WERI-Rb-1 (cell line): ENCODE data around the gene SFXN5.
A peak's percentile ranks its signal among the peaks of the same experiment; 100 is the strongest.

Source experiments
- DNase-seq: peaks from one replicate; pipeline ENCODE4 v3.0.0-alpha.2; 2020
- H3K27ac ChIP-seq: fragments of 250-450 bp; sonication (Bioruptor Pico); 2 replicates; pipeline ENCODE4 v1.5.1; 2020; ENCODE audit warnings: mild to moderate bottlenecking, moderate library complexity
- H3K27me3 ChIP-seq: fragments of 250-450 bp; sonication (Bioruptor Pico); 2 replicates; pipeline ENCODE4 v1.5.1; 2021; ENCODE audit warnings: mild to moderate bottlenecking, low read depth, moderate library complexity; ENCODE audit not compliant: insufficient read depth, severe bottlenecking
- H3K36me3 ChIP-seq: fragments of 250-450 bp; sonication (Bioruptor Pico); 2 replicates; pipeline ENCODE4 v1.5.1; 2020; ENCODE audit warnings: mild to moderate bottlenecking, moderate library complexity
- H3K4me3 ChIP-seq: 2 replicates; pipeline ENCODE4 v1.5.1; 2011; ENCODE audit warnings: low read depth, mild to moderate bottlenecking, control low read depth, low read length
- H3K9me3 ChIP-seq: fragments of 250-450 bp; sonication (Bioruptor Pico); 2 replicates; pipeline ENCODE4 v1.5.1; 2021; ENCODE audit warnings: mild to moderate bottlenecking, moderate library complexity; ENCODE audit not compliant: severe bottlenecking
- TF ChIP-seq, protein P1 (sequence below): IDR thresholded peaks from 2 replicates; pipeline ENCODE4 v1.5.1; 2011; ENCODE audit warnings: low read depth, mild to moderate bottlenecking, control low read depth, inconsistent platforms, low read length

Gene SFXN5

DNA sequence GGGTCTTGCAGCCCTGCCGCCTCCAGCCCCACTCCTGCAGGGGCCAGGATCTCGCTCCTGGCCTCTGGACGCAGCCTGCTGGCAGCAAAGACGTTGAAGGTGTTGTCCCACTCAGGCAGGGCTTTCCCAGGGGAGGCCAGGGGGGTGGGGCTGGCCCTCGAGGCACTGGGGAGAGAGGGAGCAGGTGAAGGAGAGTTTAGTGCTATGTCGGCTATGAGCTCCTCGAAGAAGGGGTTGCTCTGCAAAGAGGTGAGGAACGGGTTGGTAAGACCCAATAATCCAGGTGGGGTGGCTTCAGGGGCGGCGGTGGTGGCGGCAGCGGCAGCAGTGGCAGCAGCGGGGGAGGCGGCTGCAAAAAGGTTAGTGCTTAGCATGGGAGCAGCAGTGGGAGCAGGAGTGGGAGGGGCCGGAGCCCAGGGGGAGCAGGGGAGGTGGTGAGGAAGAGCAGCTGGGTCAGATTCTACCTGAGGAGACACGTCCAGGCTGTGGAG lies 9.7 kb upstream of the SFXN5 start:
- peak; percentile 44 for DNase-seq
- Histone ChIP-seq H3K36me3 (peaks cover 40% of the 10 kb centered on the region), H3K27me3 (no peaks in the 10 kb centered on the region), H3K27ac (no peak overlapping the region), H3K9me3 (no peaks in the 10 kb centered on the region), H3K4me3 (no peak overlapping the region)
- TF ChIP-seq, protein P1, sequence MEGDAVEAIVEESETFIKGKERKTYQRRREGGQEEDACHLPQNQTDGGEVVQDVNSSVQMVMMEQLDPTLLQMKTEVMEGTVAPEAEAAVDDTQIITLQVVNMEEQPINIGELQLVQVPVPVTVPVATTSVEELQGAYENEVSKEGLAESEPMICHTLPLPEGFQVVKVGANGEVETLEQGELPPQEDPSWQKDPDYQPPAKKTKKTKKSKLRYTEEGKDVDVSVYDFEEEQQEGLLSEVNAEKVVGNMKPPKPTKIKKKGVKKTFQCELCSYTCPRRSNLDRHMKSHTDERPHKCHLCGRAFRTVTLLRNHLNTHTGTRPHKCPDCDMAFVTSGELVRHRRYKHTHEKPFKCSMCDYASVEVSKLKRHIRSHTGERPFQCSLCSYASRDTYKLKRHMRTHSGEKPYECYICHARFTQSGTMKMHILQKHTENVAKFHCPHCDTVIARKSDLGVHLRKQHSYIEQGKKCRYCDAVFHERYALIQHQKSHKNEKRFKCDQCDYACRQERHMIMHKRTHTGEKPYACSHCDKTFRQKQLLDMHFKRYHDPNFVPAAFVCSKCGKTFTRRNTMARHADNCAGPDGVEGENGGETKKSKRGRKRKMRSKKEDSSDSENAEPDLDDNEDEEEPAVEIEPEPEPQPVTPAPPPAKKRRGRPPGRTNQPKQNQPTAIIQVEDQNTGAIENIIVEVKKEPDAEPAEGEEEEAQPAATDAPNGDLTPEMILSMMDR, result no peak

DNA sequence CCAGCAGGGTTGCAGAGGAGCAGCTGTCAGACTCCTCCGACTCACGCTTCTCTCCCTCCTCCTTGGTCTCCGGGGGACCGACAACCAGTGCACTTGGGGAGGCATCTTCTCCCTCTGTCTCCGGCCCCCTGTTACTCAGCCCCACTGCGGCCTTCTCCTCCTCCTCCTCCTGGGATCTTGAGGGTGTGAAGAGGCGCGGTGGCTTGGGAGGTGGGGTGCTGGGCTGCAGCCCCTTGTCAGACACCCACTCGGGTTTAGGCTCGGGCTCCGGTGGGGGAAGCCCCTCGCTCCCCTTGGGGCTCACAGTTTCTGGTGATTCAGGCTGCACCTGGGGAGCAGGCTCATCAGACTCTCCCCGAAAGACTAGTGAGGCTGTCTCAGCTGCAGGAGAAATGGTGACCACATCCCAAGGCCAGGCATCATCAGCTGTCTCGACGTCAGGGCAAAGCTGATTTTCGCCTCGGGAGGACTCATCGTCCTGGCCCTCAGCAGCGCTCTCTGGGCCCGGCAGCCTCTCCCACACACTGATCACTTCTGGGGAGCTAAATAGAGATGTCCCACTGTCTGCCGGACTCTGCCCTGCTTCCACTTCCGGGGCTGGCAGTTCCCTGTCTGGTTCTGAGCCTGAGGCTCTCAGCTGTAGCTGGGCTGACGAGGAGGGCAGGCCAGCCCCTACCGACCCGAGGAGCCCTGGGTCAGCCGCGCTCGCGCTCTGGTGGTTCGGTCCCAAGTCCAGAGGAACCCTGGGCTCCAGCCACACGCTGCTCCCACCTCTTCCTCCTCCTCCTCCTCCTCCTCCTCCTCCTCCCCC lies 9.0 kb upstream of the SFXN5 start:
- H3K4me3 ChIP-seq, result no peak overlapping the region
- no peaks in the 10 kb centered on the region for H3K9me3 ChIP-seq
- TF ChIP-seq, protein P1, result no peak
- H3K27ac ChIP-seq, result no peak overlapping the region
- H3K27me3 ChIP-seq, result no peaks in the 10 kb centered on the region
- H3K36me3 ChIP-seq, result peaks cover 35% of the 10 kb centered on the region
- no peak for DNase-seq

- H3K27ac ChIP-seq, result no peak overlapping the region
- DNase-seq, result no peak
- H3K9me3 ChIP-seq, result no peaks in the 10 kb centered on the region
- no peaks in the 10 kb centered on the region for H3K27me3 ChIP-seq
- TF ChIP-seq, protein P1, result no peak
- no peak overlapping the region for H3K4me3 ChIP-seq
- H3K36me3 ChIP-seq, result peaks cover 33% of the 10 kb centered on the region
Observed at GRCh38 chr2:73079636-73080035, 8.1 kb upstream of the SFXN5 start.

GRCh38 chr2:73078457-73079411 lies 7.2 kb upstream of the SFXN5 start:
- no peak for DNase-seq
- TF ChIP-seq, protein P1, result no peak
- no peaks in the 10 kb centered on the region for H3K9me3 ChIP-seq
- peaks cover 25% of the 10 kb centered on the region for H3K36me3 ChIP-seq
- no peak overlapping the region for H3K27ac ChIP-seq
- no peak overlapping the region for H3K4me3 ChIP-seq
- H3K27me3 ChIP-seq, result no peaks in the 10 kb centered on the region

DNA sequence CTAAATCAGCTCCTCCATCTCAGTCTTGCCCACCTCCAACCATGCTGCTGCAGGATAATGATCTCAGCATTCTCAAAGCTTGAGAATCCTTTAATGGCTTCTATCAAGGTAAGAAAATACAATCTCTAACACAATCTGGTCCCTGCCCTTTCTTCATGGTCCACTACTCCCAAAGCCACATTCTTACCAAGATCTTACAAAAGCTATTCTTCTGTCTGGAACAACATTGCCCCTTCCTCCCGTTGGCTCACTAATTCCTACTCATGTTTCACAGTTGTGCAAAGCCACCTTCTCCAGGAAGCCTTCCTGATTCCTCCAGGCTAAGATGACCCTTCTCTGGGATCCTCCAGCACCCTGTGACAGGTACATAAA lies 5.9 kb upstream of the SFXN5 start:
- TF ChIP-seq, protein P1, result no peak
- H3K27ac ChIP-seq, result no peak overlapping the region
- H3K4me3 ChIP-seq, result no peak overlapping the region
- H3K27me3 ChIP-seq, result no peaks in the 10 kb centered on the region
- no peak for DNase-seq
- peaks cover 23% of the 10 kb centered on the region for H3K36me3 ChIP-seq
- no peaks in the 10 kb centered on the region for H3K9me3 ChIP-seq
